Mesendoderm (in vitro differentiated cells): ENCODE measurements around the gene KDM4B.

Experiments
- DNase-seq: peaks from one replicate; pipeline ENCODE4 v3.0.0; 2013
- H2AK5ac ChIP-seq: 2 replicates; pipeline ENCODE4 v1.6.1; 2013; ENCODE audit warnings: low read length, inconsistent platforms
- H2BK120ac ChIP-seq: 2 replicates; pipeline ENCODE4 v1.6.1; 2013; ENCODE audit warnings: low read depth, mild to moderate bottlenecking, low read length, moderate library complexity, mixed read lengths
- H2BK15ac ChIP-seq: replicated peaks from 2 replicates; pipeline ENCODE4 v1.6.1; 2013; ENCODE audit warnings: low read depth, mild to moderate bottlenecking, moderate library complexity
- H2BK5ac ChIP-seq: 2 replicates; pipeline ENCODE4 v1.6.1; 2013; ENCODE audit warnings: low read length, inconsistent platforms
- H3K18ac ChIP-seq: 2 replicates; pipeline ENCODE4 v1.6.1; 2013; ENCODE audit warnings: mild to moderate bottlenecking, low read length, mixed read lengths
- H3K23ac ChIP-seq: one replicate; pipeline ENCODE4 v1.6.1; 2013; ENCODE audit warnings: low read length
- H3K27ac ChIP-seq: 2 replicates; pipeline ENCODE4 v1.5.1; 2013; ENCODE audit warnings: low read depth, mild to moderate bottlenecking, inconsistent platforms, low read length, moderate library complexity
- H3K27me3 ChIP-seq: 2 replicates; pipeline ENCODE4 v1.6.1; 2013; ENCODE audit warnings: low read length, control low read depth, mild to moderate bottlenecking, inconsistent platforms; ENCODE audit not compliant: insufficient read depth, poor library complexity
- H3K36me3 ChIP-seq: 2 replicates; pipeline ENCODE4 v1.6.1; 2013; ENCODE audit warnings: low read length, inconsistent platforms; ENCODE audit not compliant: control insufficient read depth, insufficient read depth
- H3K4ac ChIP-seq: one replicate; pipeline ENCODE4 v1.6.1; 2013; ENCODE audit warnings: low read depth, mild to moderate bottlenecking, low read length, moderate library complexity
- H3K4me1 ChIP-seq: 2 replicates; pipeline ENCODE4 v1.6.1; 2013; ENCODE audit warnings: low read depth, low read length, inconsistent platforms; ENCODE audit not compliant: control insufficient read depth
- H3K4me2 ChIP-seq: 2 replicates; pipeline ENCODE4 v1.6.1; 2013; ENCODE audit warnings: low read length
- H3K4me3 ChIP-seq: 2 replicates; pipeline ENCODE4 v1.5.1; 2013; ENCODE audit warnings: mild to moderate bottlenecking, low read length
- H3K56ac ChIP-seq: one replicate; pipeline ENCODE4 v1.6.1; 2013; ENCODE audit warnings: low read length
- H3K79me1 ChIP-seq: 2 replicates; pipeline ENCODE4 v1.6.1; 2013; ENCODE audit warnings: low read length, inconsistent platforms
- H3K79me2 ChIP-seq: 2 replicates; pipeline ENCODE4 v1.6.1; 2013; ENCODE audit warnings: mild to moderate bottlenecking, low read length; ENCODE audit not compliant: control insufficient read depth, insufficient read depth
- H3K9ac ChIP-seq: 2 replicates; pipeline ENCODE4 v1.6.1; 2013; ENCODE audit warnings: low read length, inconsistent platforms
- H4K5ac ChIP-seq: one replicate; pipeline ENCODE4 v1.6.1; 2013; ENCODE audit warnings: low read length
- H4K8ac ChIP-seq: one replicate; pipeline ENCODE4 v1.6.1; 2013; ENCODE audit warnings: low read depth, mild to moderate bottlenecking, control low read depth, low read length, moderate library complexity
- WGBS: extraction: QIAGEN DNeasy Blood & Tissue Kit; methylation state at CpG from one replicate; pipeline ENCODE4 v1.1.7; 2013; ENCODE audit warnings: low lambda C conversion rate, missing lambda C conversion rate; ENCODE audit not compliant: insufficient coverage; ENCODE audit errors: extremely low coverage; 5-methylcytosine and 5-hydroxymethylcytosine counted together

The KDM4B gene

GRCh38 chr19:4987256-4987655 lies 18.3 kb downstream of the KDM4B start:
- H3K4me1 ChIP-seq = peaks cover 2% of the 10 kb centered on the region
- DNase-seq = peak; percentile 68
- WGBS = no CpG with 5 or more reads among the region's 11 CpGs
- no peak overlapping the region for H4K8ac ChIP-seq
- H3K79me2 ChIP-seq = peaks cover 5% of the 10 kb centered on the region
- H3K23ac ChIP-seq = no peak overlapping the region
- no peak overlapping the region for H2BK120ac ChIP-seq
- no peak overlapping the region for H3K4me3 ChIP-seq
- no peak overlapping the region for H3K4me2 ChIP-seq
- H2BK15ac ChIP-seq = no peak overlapping the region
- peaks cover 12% of the 10 kb centered on the region for H3K79me1 ChIP-seq
- peak overlapping the region; percentile 48 for H3K27ac ChIP-seq
- H3K18ac ChIP-seq = no peak overlapping the region
- H3K56ac ChIP-seq = no peak overlapping the region
- H3K9ac ChIP-seq = no peak overlapping the region
- no peak overlapping the region for H2BK5ac ChIP-seq
- no peak overlapping the region for H4K5ac ChIP-seq
- H2AK5ac ChIP-seq = no peak overlapping the region
- H3K27me3 ChIP-seq = no peaks in the 10 kb centered on the region
- H3K36me3 ChIP-seq = no peaks in the 10 kb centered on the region
- no peak overlapping the region for H3K4ac ChIP-seq

- no CpG with 5 or more reads among the region's 24 CpGs for WGBS
- H4K8ac ChIP-seq = no peak overlapping the region
- no peak overlapping the region for H2BK15ac ChIP-seq
- peaks cover 2% of the 10 kb centered on the region for H3K4me1 ChIP-seq
- no peak overlapping the region for H3K4me3 ChIP-seq
- H2BK120ac ChIP-seq = no peak overlapping the region
- no peak overlapping the region for H4K5ac ChIP-seq
- H2BK5ac ChIP-seq = no peak overlapping the region
- no peak for DNase-seq
- H3K36me3 ChIP-seq = no peaks in the 10 kb centered on the region
- no peak overlapping the region for H2AK5ac ChIP-seq
- H3K4ac ChIP-seq = no peak overlapping the region
- H3K56ac ChIP-seq = peak overlapping the region; percentile 37
- no peak overlapping the region for H3K18ac ChIP-seq
- H3K79me2 ChIP-seq = peaks cover 5% of the 10 kb centered on the region
- H3K23ac ChIP-seq = no peak overlapping the region
- peaks cover 12% of the 10 kb centered on the region for H3K79me1 ChIP-seq
- no peak overlapping the region for H3K9ac ChIP-seq
- H3K27ac ChIP-seq = peak overlapping the region; percentile 48
- H3K4me2 ChIP-seq = no peak overlapping the region
- H3K27me3 ChIP-seq = no peaks in the 10 kb centered on the region
Measured at GRCh38 chr19:4987692-4988370, 18.9 kb downstream of the KDM4B start.

GRCh38 chr19:4988770-4989251 lies 19.9 kb downstream of the KDM4B start:
- H3K4me3 ChIP-seq = no peak overlapping the region
- H3K23ac ChIP-seq = no peak overlapping the region
- no peak overlapping the region for H2AK5ac ChIP-seq
- no peak overlapping the region for H3K27ac ChIP-seq
- H3K79me2 ChIP-seq = peaks cover 5% of the 10 kb centered on the region
- H3K9ac ChIP-seq = peak overlapping the region; percentile 26
- no peak overlapping the region for H4K5ac ChIP-seq
- WGBS = no CpG with 5 or more reads among the region's 13 CpGs
- H3K27me3 ChIP-seq = no peaks in the 10 kb centered on the region
- H2BK15ac ChIP-seq = no peak overlapping the region
- peak overlapping the region; percentile 50 for H3K56ac ChIP-seq
- no peak overlapping the region for H2BK120ac ChIP-seq
- H4K8ac ChIP-seq = no peak overlapping the region
- peaks cover 12% of the 10 kb centered on the region for H3K79me1 ChIP-seq
- H3K36me3 ChIP-seq = no peaks in the 10 kb centered on the region
- no peak overlapping the region for H3K4me2 ChIP-seq
- peak; percentile 93 for DNase-seq
- H3K4me1 ChIP-seq = peaks cover 2% of the 10 kb centered on the region
- H3K4ac ChIP-seq = no peak overlapping the region
- no peak overlapping the region for H2BK5ac ChIP-seq
- H3K18ac ChIP-seq = no peak overlapping the region

- no peak overlapping the region for H3K56ac ChIP-seq
- no peak overlapping the region for H2BK5ac ChIP-seq
- no CpG with 5 or more reads among the region's 7 CpGs for WGBS
Measured at GRCh38 chr19:4990306-4990705, 21.4 kb downstream of the KDM4B start.

GRCh38 chr19:4991538-4991937 lies 22.6 kb downstream of the KDM4B start:
- peaks cover 13% of the 10 kb centered on the region for H3K79me1 ChIP-seq
- no CpG with 5 or more reads among the region's 9 CpGs for WGBS
- H4K8ac ChIP-seq = no peak overlapping the region
- H2BK5ac ChIP-seq = no peak overlapping the region
- H3K27ac ChIP-seq = no peak overlapping the region
- peaks cover 2% of the 10 kb centered on the region for H3K4me1 ChIP-seq
- H3K23ac ChIP-seq = no peak overlapping the region
- no peak overlapping the region for H3K18ac ChIP-seq
- H3K36me3 ChIP-seq = no peaks in the 10 kb centered on the region
- no peak overlapping the region for H3K4me3 ChIP-seq
- no peak overlapping the region for H3K4ac ChIP-seq
- H3K4me2 ChIP-seq = no peak overlapping the region
- no peak overlapping the region for H3K56ac ChIP-seq
- H3K79me2 ChIP-seq = peaks cover 6% of the 10 kb centered on the region
- no peaks in the 10 kb centered on the region for H3K27me3 ChIP-seq
- H2AK5ac ChIP-seq = no peak overlapping the region
- no peak overlapping the region for H2BK120ac ChIP-seq
- DNase-seq = no peak
- H2BK15ac ChIP-seq = no peak overlapping the region
- H4K5ac ChIP-seq = no peak overlapping the region
- H3K9ac ChIP-seq = no peak overlapping the region

More at GRCh38 chr19:4990306-4990705, 21.4 kb downstream of the KDM4B start:
- Histone ChIP-seq H3K36me3 (no peaks in the 10 kb centered on the region), H3K4me1 (peaks cover 2% of the 10 kb centered on the region), H3K27me3 (no peaks in the 10 kb centered on the region), H3K4me2 (no peak overlapping the region), H4K5ac (no peak overlapping the region), H3K9ac (no peak overlapping the region), H2BK120ac (no peak overlapping the region), H3K79me1 (peaks cover 12% of the 10 kb centered on the region), H3K23ac (no peak overlapping the region), H3K4ac (no peak overlapping the region), H3K79me2 (peaks cover 6% of the 10 kb centered on the region), H3K4me3 (no peak overlapping the region), H2AK5ac (no peak overlapping the region), H2BK15ac (no peak overlapping the region), H3K27ac (no peak overlapping the region), H3K18ac (no peak overlapping the region), H4K8ac (no peak overlapping the region)
- no peak for DNase-seq
